MM.1S (cell line): Measurements from ENCODE around the gene USP5.
"Not testable (repeated sequence)": the region's sequence is repeated elsewhere in the genome, so short reads cannot be mapped to it uniquely, and the experiment has no call there.

Experiments used
- DNase-seq: peaks from one replicate; pipeline ENCODE4 v3.0.0-alpha.2; 2015
- H2AFZ ChIP-seq: fragments of 300-600 bp; sonication (generic); 2 replicates; pipeline ENCODE4 v1.6.0; 2016; ENCODE audit warnings: antibody characterized with exemption, low read length
- H3F3A ChIP-seq: fragments of 300-600 bp; sonication (generic); 2 replicates; pipeline ENCODE4 v1.6.1; 2016; ENCODE audit warnings: mild to moderate bottlenecking, antibody characterized with exemption, low read length, moderate library complexity, mixed read lengths; ENCODE audit not compliant: insufficient read depth
- H3K27ac ChIP-seq: fragments of 300-600 bp; sonication (generic); 2 replicates; pipeline ENCODE4 v1.5.1; 2016; ENCODE audit warnings: mild to moderate bottlenecking, low read length
- H3K27me3 ChIP-seq: fragments of 300-600 bp; sonication (generic); replicated peaks from 2 replicates; pipeline ENCODE4 v1.6.0; 2016; ENCODE audit warnings: low read length; ENCODE audit not compliant: insufficient read depth
- H3K36me3 ChIP-seq: fragments of 300-600 bp; sonication (generic); replicated peaks from 2 replicates; pipeline ENCODE4 v1.6.1; 2016; ENCODE audit warnings: mild to moderate bottlenecking, low read length, mixed read lengths; ENCODE audit not compliant: insufficient read depth
- H3K4me1 ChIP-seq: fragments of 300-600 bp; sonication (generic); 2 replicates; pipeline ENCODE4 v1.6.1; 2016; ENCODE audit warnings: low read length, mixed read lengths
- H3K4me2 ChIP-seq: fragments of 300-600 bp; sonication (generic); 2 replicates; pipeline ENCODE4 v1.6.0; 2016; ENCODE audit warnings: low read depth, low read length
- H3K4me3 ChIP-seq: fragments of 300-600 bp; sonication (generic); 2 replicates; pipeline ENCODE4 v1.5.1; 2016; ENCODE audit warnings: low read length, mixed read lengths
- H3K79me2 ChIP-seq: fragments of 300-600 bp; sonication (generic); 2 replicates; pipeline ENCODE4 v1.6.1; 2016; ENCODE audit warnings: mixed run types, low read length, mixed read lengths
- H3K9ac ChIP-seq: fragments of 300-600 bp; sonication (generic); 2 replicates; pipeline ENCODE4 v1.6.1; 2016; ENCODE audit warnings: low read length, mixed read lengths
- H3K9me2 ChIP-seq: fragments of 300-600 bp; sonication (generic); replicated peaks from 2 replicates; pipeline ENCODE4 v1.6.1; 2016; ENCODE audit warnings: mild to moderate bottlenecking, low read length, mixed read lengths; ENCODE audit not compliant: insufficient read depth
- H3K9me3 ChIP-seq: fragments of 300-600 bp; sonication (generic); replicated peaks from 2 replicates; pipeline ENCODE4 v1.6.1; 2016; ENCODE audit warnings: mild to moderate bottlenecking, low read length, mixed read lengths; ENCODE audit not compliant: insufficient read depth
- H4K20me1 ChIP-seq: fragments of 300-600 bp; sonication (generic); 2 replicates; pipeline ENCODE4 v1.6.1; 2016; ENCODE audit warnings: mild to moderate bottlenecking, low read length, moderate library complexity, mixed read lengths; ENCODE audit not compliant: insufficient read depth
- CTCF ChIP-seq: fragments of 300-600 bp; sonication (generic); IDR thresholded peaks from 2 replicates; pipeline ENCODE4 v1.5.1; 2016; ENCODE audit warnings: antibody characterized with exemption, low read length, mixed read lengths
- EZH2 ChIP-seq: fragments of 300-600 bp; sonication (generic); optimal IDR thresholded peaks from 2 replicates; pipeline ENCODE3; 2017; ENCODE audit warnings: low read depth, mild to moderate bottlenecking, antibody characterized with exemption, low read length, mixed read lengths
- EZH2phosphoT487 ChIP-seq: fragments of 300-600 bp; sonication (generic); IDR thresholded peaks from 2 replicates; pipeline ENCODE4 v1.6.1; 2018; ENCODE audit warnings: antibody characterized with exemption, low read length

Gene USP5

DNA sequence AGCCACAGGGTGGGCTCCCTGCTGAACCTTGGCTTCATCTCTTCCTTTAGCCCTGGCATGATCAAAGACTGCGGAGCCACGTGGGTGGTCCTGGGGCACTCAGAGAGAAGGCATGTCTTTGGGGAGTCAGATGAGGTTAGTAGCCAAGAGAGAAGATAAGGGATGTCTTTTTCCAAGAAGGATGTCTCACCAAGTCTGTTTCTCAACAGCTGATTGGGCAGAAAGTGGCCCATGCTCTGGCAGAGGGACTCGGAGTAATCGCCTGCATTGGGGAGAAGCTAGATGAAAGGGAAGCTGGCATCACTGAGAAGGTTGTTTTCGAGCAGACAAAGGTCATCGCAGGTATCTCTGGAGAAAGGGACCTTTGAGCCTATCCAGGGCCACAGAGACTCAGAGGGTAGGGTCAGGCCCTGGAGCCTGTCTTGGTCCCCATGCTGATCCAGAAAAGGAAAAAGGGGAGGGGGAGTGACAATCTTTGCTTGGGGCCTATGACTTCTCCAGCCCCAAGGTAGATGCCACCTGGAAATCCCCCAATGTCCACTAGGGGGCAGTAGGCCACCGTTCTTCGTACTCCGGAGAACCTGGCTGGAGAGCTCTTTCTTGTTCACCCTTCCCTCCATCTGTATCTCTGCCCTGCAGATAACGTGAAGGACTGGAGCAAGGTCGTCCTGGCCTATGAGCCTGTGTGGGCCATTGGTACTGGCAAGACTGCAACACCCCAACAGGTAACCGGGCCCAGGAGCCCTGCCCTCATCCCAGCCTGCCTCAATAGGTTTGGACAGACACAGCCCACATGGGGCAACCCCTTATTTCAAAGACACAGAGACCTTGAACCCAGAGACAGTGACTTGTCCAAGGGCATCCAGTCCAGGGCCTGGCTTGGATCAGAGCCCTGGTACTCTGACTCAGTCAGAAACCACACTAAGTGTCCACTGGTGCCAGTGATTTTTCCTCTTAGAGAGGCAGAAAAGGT, 17.4 kb downstream of the USP5 start:
- H2AFZ ChIP-seq: no peak overlapping the region
- peaks cover 4% of the 10 kb centered on the region for H3K36me3 ChIP-seq
- H3K27me3 ChIP-seq: no peaks in the 10 kb centered on the region
- H3K4me1 ChIP-seq: peaks cover 36% of the 10 kb centered on the region
- peak; percentile 83 for TF ChIP-seq CTCF
- no peak for TF ChIP-seq EZH2
- TF ChIP-seq EZH2phosphoT487: no peak
- peak overlapping the region; percentile 99; the same call in 1 of the 2 replicates for H3K9ac ChIP-seq
- peaks cover 49% of the 10 kb centered on the region for H3F3A ChIP-seq
- H3K4me3 ChIP-seq: peak overlapping the region; percentile 92
- peaks cover 50% of the 10 kb centered on the region for H3K79me2 ChIP-seq
- DNase-seq: peak; percentile 81
- peaks cover 23% of the 10 kb centered on the region for H4K20me1 ChIP-seq
- peak overlapping the region; percentile 21; the same call in 1 of the 2 replicates for H3K27ac ChIP-seq
- no peaks in the 10 kb centered on the region for H3K9me3 ChIP-seq
- peak overlapping the region; percentile 99 for H3K4me2 ChIP-seq
- H3K9me2 ChIP-seq: no peaks in the 10 kb centered on the region

- not testable (repeated sequence) for H2AFZ ChIP-seq, H3K4me3 ChIP-seq, H3K27ac ChIP-seq, H3K9me2 ChIP-seq, H3K4me2 ChIP-seq, H3K27me3 ChIP-seq, H3K9me3 ChIP-seq, H3K36me3 ChIP-seq, H3K9ac ChIP-seq, DNase-seq
- H4K20me1 ChIP-seq: peaks cover 23% of the 10 kb centered on the region
- H3K4me1 ChIP-seq: peaks cover 36% of the 10 kb centered on the region
- peaks cover 50% of the 10 kb centered on the region for H3K79me2 ChIP-seq
- H3F3A ChIP-seq: peaks cover 49% of the 10 kb centered on the region
Observed at GRCh38 chr12:6870304-6870703, 18.4 kb downstream of the USP5 start.

DNA sequence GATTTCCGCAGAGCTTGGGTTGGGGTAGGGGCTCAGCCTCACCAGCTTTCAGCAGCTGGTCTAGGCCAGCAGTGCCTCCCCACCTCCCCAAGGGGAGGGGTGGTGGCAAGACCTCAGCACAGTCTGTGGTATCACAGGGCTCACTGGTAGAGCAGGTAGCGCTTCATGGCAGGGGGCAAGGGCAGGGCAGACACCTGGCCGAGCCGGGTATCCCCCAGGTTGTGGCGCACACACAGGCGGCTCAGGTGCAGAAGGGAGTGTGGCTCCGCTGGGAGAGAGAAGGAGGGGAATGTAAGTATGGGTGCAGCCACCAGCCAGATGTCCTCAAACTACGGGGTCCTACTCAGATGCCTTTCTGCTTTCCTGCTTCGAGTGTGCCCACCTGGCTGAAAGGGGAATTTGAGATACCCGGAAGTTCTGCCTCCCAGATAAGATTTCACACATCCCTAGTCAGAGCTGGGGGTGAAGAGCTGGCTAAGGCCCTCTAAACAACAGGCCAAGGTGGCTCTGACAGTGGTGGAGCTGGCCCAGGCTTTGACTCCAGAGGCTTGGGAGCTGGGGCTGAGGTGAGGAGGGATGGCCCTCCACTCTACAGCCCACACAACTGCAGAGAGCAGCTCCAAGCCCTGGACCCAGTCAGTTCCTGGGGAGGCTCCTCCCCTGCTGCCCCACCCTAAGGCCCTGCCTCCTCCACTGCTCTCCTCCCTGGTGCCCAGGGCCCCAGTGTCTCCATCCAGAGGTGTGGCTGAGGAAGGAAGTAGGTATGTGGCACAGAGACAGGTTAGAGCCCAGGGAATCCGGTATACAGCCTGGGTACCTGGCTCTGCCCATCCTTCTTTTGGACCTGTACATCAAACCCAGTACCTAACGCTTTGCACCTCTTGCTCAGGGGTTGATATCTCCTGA, 19.4 kb downstream of the USP5 start:
- no peaks in the 10 kb centered on the region for H3K9me2 ChIP-seq
- peaks cover 4% of the 10 kb centered on the region for H3K36me3 ChIP-seq
- H3K4me1 ChIP-seq: peaks cover 36% of the 10 kb centered on the region
- no peak overlapping the region for H2AFZ ChIP-seq
- H3K9me3 ChIP-seq: no peaks in the 10 kb centered on the region
- TF ChIP-seq CTCF: no peak
- TF ChIP-seq EZH2: no peak
- TF ChIP-seq EZH2phosphoT487: no peak
- H3F3A ChIP-seq: peaks cover 49% of the 10 kb centered on the region
- peak overlapping the region; percentile 33; the same call in 1 of the 2 replicates for H3K27ac ChIP-seq
- DNase-seq: peak; percentile 33
- H3K4me2 ChIP-seq: peak overlapping the region; percentile 99; the same call in 1 of the 2 replicates
- H3K27me3 ChIP-seq: no peaks in the 10 kb centered on the region
- H3K79me2 ChIP-seq: peaks cover 50% of the 10 kb centered on the region
- peaks cover 23% of the 10 kb centered on the region for H4K20me1 ChIP-seq
- H3K4me3 ChIP-seq: no peak overlapping the region; the same call in 1 of the 2 replicates
- H3K9ac ChIP-seq: no peak overlapping the region; the same call in 1 of the 2 replicates
